CD4-positive, alpha-beta T cell (primary cell): ENCODE measurements around the gene KLHL20. TPM values are rescaled to one million over a fixed set of nuclear protein-coding genes. Genes with fewer than 3 reads are reported as not detected.
"Not testable (repeated sequence)": the region's sequence is repeated elsewhere in the genome, so short reads cannot be mapped to it uniquely, and the experiment has no call there.

Experiments used
- ATAC-seq: fragments of 200-7000 bp; cut with Tn5 transposase; one replicate; pipeline ENCODE4 v1.10.0; 2022; ENCODE audit warnings: mild to moderate bottlenecking; ENCODE audit not compliant: poor library complexity
- CTCF ChIA-PET: fragments of 350-600 bp; sonication (Branson Sonifier 250); formaldehyde crosslinking; loops from one replicate; lab custom pipeline; 2021; ENCODE audit warnings: antibody characterized with exemption, inconsistent platforms; lab: Charles Lee
- POLR2A ChIA-PET: fragments of 350-600 bp; sonication (Branson Sonifier 250); formaldehyde crosslinking; loops from one replicate; lab custom pipeline; 2021; ENCODE audit warnings: antibody characterized with exemption, inconsistent platforms; lab: Charles Lee
- DNase-seq, 14 experiments: peaks; one replicate each; pipeline ENCODE4 v3.0.0-alpha.2; 2013 to 2020; ENCODE audit warnings: mixed read lengths in 2 of 14
- H3K27ac ChIP-seq, 2 donors: one replicate each; pipeline versions ENCODE4 v1.5.1 to v1.7.0; 2013; ENCODE audit warnings: low read length in 2 of 2, low read depth in 1 of 2, mild to moderate bottlenecking in 1 of 2
- H3K27me3 ChIP-seq, 2 experiments: 1 replicate in 1 of 2; 2 replicates in 1 of 2; pipeline versions ENCODE4 v1.6.1 to v1.7.0; 2013; ENCODE audit warnings: low read length in 2 of 2, control low read depth in 1 of 2, mild to moderate bottlenecking in 1 of 2, moderate library complexity in 1 of 2; ENCODE audit not compliant: insufficient read depth in 2 of 2, control insufficient read depth in 1 of 2
- H3K36me3 ChIP-seq: one replicate; pipeline ENCODE4 v1.6.1; 2013; ENCODE audit warnings: low read length, control low read depth; ENCODE audit not compliant: insufficient read depth
- H3K4me1 ChIP-seq: one replicate; pipeline ENCODE4 v1.6.1; 2013; ENCODE audit warnings: low read length, control low read depth; ENCODE audit not compliant: insufficient read depth
- H3K4me3 ChIP-seq: one replicate; pipeline ENCODE4 v1.5.1; 2013; ENCODE audit warnings: mild to moderate bottlenecking, low read length, moderate library complexity
- H3K9me3 ChIP-seq, 2 experiments: 1 replicate in 1 of 2; 2 replicates in 1 of 2; pipeline versions ENCODE4 v1.6.1 to v1.7.0; 2013; ENCODE audit warnings: low read length in 2 of 2, mild to moderate bottlenecking in 2 of 2, control low read depth in 1 of 2, moderate library complexity in 1 of 2; ENCODE audit not compliant: control insufficient read depth in 1 of 2, insufficient read depth in 1 of 2
- H3K27ac Mint-ChIP-seq: one replicate; pipeline ENCODE4 v1.8.0; 2020; ENCODE audit warnings: mixed read lengths
- H3K27me3 Mint-ChIP-seq: one replicate; pipeline ENCODE4 v1.8.0; 2021; ENCODE audit warnings: mixed read lengths
- H3K36me3 Mint-ChIP-seq: one replicate; pipeline ENCODE4 v1.8.0; 2021; ENCODE audit warnings: low read depth, mixed read lengths
- H3K4me1 Mint-ChIP-seq: one replicate; pipeline ENCODE4 v1.8.0; 2021; ENCODE audit warnings: low read depth, mixed read lengths
- H3K4me3 Mint-ChIP-seq: one replicate; pipeline ENCODE4 v1.8.0; 2020; ENCODE audit warnings: mild to moderate bottlenecking, mixed read lengths
- H3K9me3 Mint-ChIP-seq: one replicate; pipeline ENCODE4 v1.8.0; 2020; ENCODE audit warnings: mixed read lengths
- CTCF ChIP-seq: fragments of 200-600 bp; IDR thresholded peaks from one replicate; pipeline ENCODE4 v1.8.0; 2022; ENCODE audit warnings: antibody characterized with exemption, mild to moderate bottlenecking
- intact Hi-C, 2 experiments: fragments of 100-400 bp; cut with DNase I in 1 of 2; cut with micrococcal nuclease in 1 of 2; formaldehyde crosslinking; loops; one replicate each; pipeline versions ENCODE4 v1.15.1 to v1.9.0; 2023 to 2025; cut with DNase I, micrococcal nuclease
- total RNA-seq, 174 experiments: library from RNA in 2 of 174; stranded (reverse) in 2 of 174; gene quantifications; one replicate each; pipeline ENCODE4 v1.2.3 and lab custom pipeline; 2021 to 2026

KLHL20 gene
- total RNA-seq, 2 experiments from 2014 or later = 29.4 to 30.4 TPM

- H3K27ac Mint-ChIP-seq = no peak overlapping the region
- no peaks in the 10 kb centered on the region for H3K27me3 ChIP-seq
- ChIA-PET CTCF (no interaction called here), POLR2A (interaction anchor here (2.5 kb wide), 1 partner anchor 19 kb away, joined by 6 read pairs; the partner anchor contains the start of gene KLHL20)
- TF ChIP-seq CTCF = no peak
- ATAC-seq (no peak), DNase-seq (no peak)
- H3K9me3 Mint-ChIP-seq = peaks cover 5% of the 10 kb centered on the region
- no peaks in the 10 kb centered on the region for H3K27me3 Mint-ChIP-seq
- intact Hi-C loops = no loop called here
- no peak overlapping the region for H3K4me3 Mint-ChIP-seq
- peaks cover 66% of the 10 kb centered on the region for H3K36me3 Mint-ChIP-seq
- H3K9me3 ChIP-seq = peaks cover 0 to 8% of the 10 kb centered on the region in 2 experiments
- no peak overlapping the region for H3K27ac ChIP-seq
- peaks cover 42% of the 10 kb centered on the region for H3K4me1 Mint-ChIP-seq
- no peak overlapping the region for H3K4me3 ChIP-seq
- H3K36me3 ChIP-seq = peaks cover 14% of the 10 kb centered on the region
- no peaks in the 10 kb centered on the region for H3K4me1 ChIP-seq
These were observed 19.1 kb downstream of the KLHL20 start for GRCh38 chr1:173733912-173734311.

- H3K36me3 Mint-ChIP-seq = peaks cover 87% of the 10 kb centered on the region
These were observed 21.3 kb downstream of the KLHL20 start for GRCh38 chr1:173736104-173736503.

GRCh38 chr1:173742203-173742886, 27.6 kb downstream of the KLHL20 start:
- Mint-ChIP-seq H3K9me3 (no peaks in the 10 kb centered on the region), H3K27me3 (no peaks in the 10 kb centered on the region), H3K36me3 (peaks cover 79% of the 10 kb centered on the region), H3K4me1 (peaks cover 61% of the 10 kb centered on the region), H3K27ac (no peak overlapping the region), H3K4me3 (no peak overlapping the region)
- no peak for TF ChIP-seq CTCF
- Histone ChIP-seq H3K4me1 (no peaks in the 10 kb centered on the region), H3K9me3 (peaks cover 0 to 4% of the 10 kb centered on the region in 2 experiments), H3K27me3 (no peaks in the 10 kb centered on the region), H3K27ac (no peak overlapping the region), H3K4me3 (no peak overlapping the region), H3K36me3 (peaks cover 12% of the 10 kb centered on the region)
- POLR2A ChIA-PET = no interaction called here
- CTCF ChIA-PET = no interaction called here
- ATAC-seq = no peak
- intact Hi-C loops = no loop called here
- DNase-seq = no peak

More at GRCh38 chr1:173736104-173736503, 21.3 kb downstream of the KLHL20 start:
- H3K27me3 ChIP-seq, DNase-seq, ATAC-seq, H3K4me3 Mint-ChIP-seq, H3K4me1 ChIP-seq, POLR2A ChIA-PET, H3K4me3 ChIP-seq, H3K27ac Mint-ChIP-seq, H3K27ac ChIP-seq, H3K9me3 ChIP-seq, H3K9me3 Mint-ChIP-seq, H3K27me3 Mint-ChIP-seq, intact Hi-C loops: not testable (repeated sequence)
- peaks cover 49% of the 10 kb centered on the region for H3K4me1 Mint-ChIP-seq
- peaks cover 15% of the 10 kb centered on the region for H3K36me3 ChIP-seq
- CTCF ChIA-PET = interaction anchor here (1.5 kb wide), 1 partner anchor 13 kb away, joined by 4 read pairs; no protein-coding TSS in a partner anchor
